A673 (cell line): ENCODE results near the gene ALDOC.
"Not testable (repeated sequence)": the region's sequence is repeated elsewhere in the genome, so short reads cannot be mapped to it uniquely, and the experiment has no call there.

Source experiments
- EZH2 ChIP-seq: fragments of 200-600 bp; sonication (generic); IDR thresholded peaks from 2 replicates; pipeline ENCODE4 v1.6.1; 2017; ENCODE audit warnings: borderline replicate concordance, low read depth, mild to moderate bottlenecking, mixed read lengths, antibody characterized with exemption, low read length; ENCODE audit not compliant: poor library complexity, severe bottlenecking
- TF ChIP-seq, protein P1 (sequence below): fragments of 300-800, 200-600 bp; sonication (generic); conservative IDR thresholded peaks from 2 replicates; pipeline ENCODE4 v1.5.1; 2017; ENCODE audit warnings: low read depth, mild to moderate bottlenecking, antibody characterized with exemption, low read length, moderate library complexity, mixed read lengths

DNA sequence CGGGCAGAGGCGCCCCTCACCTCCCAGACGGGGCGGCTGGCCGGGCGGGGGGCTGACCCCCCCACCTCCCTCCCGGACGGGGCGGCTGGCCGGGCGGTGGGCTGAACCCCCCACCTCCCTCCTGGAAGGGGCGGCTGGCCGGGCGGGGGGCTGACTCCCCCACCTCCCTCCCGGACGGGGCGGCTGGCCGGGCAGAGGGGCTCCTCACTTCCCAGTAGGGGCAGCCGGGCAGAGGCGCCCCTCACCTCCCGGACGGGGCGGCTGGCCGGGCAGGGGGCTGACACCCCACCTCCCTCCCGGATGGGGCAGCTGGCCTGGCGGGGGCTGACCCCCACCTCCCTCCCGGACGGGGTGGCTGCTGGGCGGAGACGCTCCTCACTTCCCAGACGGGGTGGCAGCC, 27.3 kb upstream of the ALDOC start:
- TF ChIP-seq, protein P1, sequence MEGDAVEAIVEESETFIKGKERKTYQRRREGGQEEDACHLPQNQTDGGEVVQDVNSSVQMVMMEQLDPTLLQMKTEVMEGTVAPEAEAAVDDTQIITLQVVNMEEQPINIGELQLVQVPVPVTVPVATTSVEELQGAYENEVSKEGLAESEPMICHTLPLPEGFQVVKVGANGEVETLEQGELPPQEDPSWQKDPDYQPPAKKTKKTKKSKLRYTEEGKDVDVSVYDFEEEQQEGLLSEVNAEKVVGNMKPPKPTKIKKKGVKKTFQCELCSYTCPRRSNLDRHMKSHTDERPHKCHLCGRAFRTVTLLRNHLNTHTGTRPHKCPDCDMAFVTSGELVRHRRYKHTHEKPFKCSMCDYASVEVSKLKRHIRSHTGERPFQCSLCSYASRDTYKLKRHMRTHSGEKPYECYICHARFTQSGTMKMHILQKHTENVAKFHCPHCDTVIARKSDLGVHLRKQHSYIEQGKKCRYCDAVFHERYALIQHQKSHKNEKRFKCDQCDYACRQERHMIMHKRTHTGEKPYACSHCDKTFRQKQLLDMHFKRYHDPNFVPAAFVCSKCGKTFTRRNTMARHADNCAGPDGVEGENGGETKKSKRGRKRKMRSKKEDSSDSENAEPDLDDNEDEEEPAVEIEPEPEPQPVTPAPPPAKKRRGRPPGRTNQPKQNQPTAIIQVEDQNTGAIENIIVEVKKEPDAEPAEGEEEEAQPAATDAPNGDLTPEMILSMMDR, result not testable (repeated sequence)
- not testable (repeated sequence) for TF ChIP-seq EZH2
